NCI-H128 (cell line): ENCODE measurements around the gene EEF1AKMT3.

Experiments
- DNase-seq: peaks from one replicate; lab custom pipeline; 2025; ENCODE audit not compliant: unreplicated experiment; lab: John Stamatoyannopoulos, UW

EEF1AKMT3 gene

DNA sequence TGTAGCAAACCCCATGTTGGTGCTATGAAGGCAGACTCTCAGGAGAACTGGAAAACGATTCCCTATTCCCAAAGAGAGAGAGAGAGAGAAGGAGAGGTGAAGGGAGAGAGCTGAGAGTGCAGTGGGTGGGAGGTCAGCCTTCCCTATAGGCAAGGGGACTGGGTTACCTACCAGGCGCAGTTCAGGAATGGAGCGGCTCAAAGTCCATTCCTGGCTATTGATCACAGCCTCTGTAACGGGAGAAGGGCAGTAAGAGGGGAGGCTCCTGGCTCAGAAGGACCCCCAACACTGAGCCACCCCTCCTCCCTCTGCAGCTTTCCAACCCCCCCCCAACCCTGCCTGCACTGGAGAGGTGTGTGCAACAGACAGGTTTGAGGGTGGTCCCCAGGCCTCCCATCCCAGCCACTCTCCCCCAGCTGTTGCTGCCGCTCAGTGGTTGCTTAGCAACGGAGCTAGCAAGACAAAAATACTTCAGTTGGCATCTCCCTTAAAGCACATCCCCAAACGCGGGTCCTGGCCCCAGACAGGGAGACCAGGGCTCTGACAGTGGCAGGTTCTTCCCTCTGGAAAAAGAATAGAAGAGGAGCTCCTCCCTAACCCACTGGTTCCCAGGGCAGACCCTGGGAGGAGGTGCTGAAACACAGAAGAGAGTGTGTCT lies 37.1 kb upstream of the EEF1AKMT3 start:
- DNase-seq, result no peak

GRCh38 chr12:57735952-57736740 lies 36.3 kb upstream of the EEF1AKMT3 start:
- DNase-seq, result no peak

- no peak for DNase-seq
Observed at GRCh38 chr12:57736741-57737466, 35.5 kb upstream of the EEF1AKMT3 start.

GRCh38 chr12:57737467-57738460 lies 34.6 kb upstream of the EEF1AKMT3 start:
- no peak for DNase-seq

DNA sequence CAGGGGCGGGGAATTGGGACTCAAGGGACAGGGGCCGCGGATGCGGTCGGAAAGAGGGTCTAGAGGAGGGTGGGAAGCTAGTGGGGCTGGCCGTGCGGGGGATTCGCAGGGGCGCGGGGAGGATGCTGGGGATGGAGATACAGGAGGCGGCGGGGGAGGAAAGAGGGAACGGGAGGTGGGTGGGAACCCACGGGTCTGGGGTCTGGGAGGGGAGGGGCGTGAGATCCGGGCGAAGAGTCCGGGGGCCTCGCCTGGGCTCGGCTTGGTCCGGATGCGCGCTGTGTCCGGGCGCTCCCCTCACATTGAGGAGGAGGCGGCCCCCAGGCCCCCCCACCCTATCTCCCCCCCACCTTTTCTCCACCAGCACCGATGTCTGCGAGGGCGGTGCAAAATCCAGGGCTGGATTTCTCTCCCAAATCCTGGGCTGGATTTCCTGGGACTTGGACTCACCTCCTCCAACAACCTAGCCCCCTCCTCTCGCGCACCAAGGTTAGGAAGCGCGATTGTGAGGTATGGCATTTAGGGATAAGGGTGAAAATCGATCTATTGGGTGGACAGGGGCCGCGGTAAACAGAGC lies 33.7 kb upstream of the EEF1AKMT3 start, which contains the start of gene AGAP2:
TSS of gene AGAP2 (minus strand) at position 82 of the 577 bp plus-strand sequence. CDS start 496 bp downstream, outside the sequence.
- no peak for DNase-seq

GRCh38 chr12:57739387-57739786 lies 33.0 kb upstream of the EEF1AKMT3 start:
- DNase-seq, result no peak

- no peak for DNase-seq
Observed at GRCh38 chr12:57739914-57740538, 32.4 kb upstream of the EEF1AKMT3 start.

DNA sequence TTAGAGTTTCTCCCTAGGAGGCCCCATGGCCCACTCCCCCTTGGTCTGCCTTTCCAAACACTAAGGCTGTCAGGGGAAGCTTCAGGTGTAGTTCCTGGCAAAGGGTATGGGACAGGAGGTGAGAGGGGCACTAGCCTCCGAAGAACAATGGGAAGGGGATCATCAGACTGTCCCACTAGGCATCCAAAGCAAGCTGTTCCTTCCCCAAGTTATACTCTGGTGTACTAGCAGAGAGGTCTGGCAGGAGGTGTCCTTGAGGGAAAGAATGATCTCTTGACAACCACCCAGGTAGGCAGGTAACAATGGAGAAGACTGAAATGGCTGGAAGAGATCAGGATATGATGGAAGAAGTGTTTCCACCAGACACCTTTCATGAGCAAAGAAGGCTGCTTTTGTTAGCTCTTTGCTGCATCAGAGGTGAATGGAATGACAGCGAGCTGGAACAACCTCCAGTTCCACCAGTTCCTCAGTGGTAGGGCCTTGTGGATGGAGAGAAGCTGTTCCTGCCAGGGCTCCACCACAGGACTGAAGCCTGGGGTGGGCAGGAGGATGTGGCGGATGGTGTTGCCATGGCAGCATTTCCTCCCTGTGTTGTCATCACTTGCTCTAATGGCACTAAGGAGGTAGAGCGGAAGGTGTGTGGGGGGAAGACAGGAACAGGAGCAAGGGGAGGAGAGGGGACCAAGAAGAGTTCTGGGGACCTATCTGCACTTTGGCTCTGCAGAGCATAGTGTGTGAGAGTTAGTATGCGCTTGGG lies 31.6 kb upstream of the EEF1AKMT3 start:
- no peak for DNase-seq

GRCh38 chr12:57741413-57741789 lies 31.0 kb upstream of the EEF1AKMT3 start:
- DNase-seq, result no peak

GRCh38 chr12:57741844-57742738 lies 30.3 kb upstream of the EEF1AKMT3 start:
- DNase-seq, result no peak

- DNase-seq, result no peak
Observed at GRCh38 chr12:57743769-57744168, 28.6 kb upstream of the EEF1AKMT3 start.

- no peak for DNase-seq
Observed at GRCh38 chr12:57744194-57744776, 28.1 kb upstream of the EEF1AKMT3 start.

DNA sequence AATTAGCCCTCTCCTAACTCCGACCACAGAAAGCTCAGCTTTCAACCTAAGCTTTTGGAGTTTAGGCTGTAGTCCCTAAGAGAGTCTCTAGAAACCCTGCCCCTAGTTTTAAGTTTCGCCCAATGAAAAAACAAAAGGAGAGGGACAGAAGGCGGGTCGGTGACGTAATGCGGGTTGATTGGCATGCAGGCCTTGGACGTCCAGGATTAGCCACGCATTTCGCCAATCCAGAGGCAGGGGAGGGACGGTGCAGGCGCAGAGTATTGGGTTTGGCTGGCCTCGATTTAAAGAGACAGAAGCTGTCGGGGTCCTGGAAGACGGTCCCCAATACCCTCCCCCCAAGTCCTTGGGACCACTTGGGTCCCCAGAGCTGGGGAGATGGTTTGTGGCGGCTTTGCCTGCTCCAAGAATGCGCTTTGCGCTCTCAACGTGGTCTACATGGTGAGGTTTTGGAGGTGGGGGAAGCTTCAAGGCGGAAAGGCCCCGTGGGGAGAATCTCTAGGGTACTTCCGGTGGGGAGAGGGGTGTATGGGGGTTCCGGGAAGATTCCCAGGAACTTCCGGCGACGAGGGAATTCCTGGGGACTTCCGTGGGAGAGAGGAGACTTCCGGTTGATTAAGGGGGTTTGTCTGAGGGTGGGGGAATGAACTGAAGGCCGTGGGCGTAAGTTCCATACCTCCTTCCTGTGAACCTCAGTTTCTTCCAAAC lies 27.5 kb upstream of the EEF1AKMT3 start, which contains the start of gene TSPAN31:
TSS of gene TSPAN31 (plus strand) at position 263 of the 708 bp plus-strand sequence. CDS start at position 379, 116 bp downstream.
- DNase-seq, result peak; percentile 94

DNA sequence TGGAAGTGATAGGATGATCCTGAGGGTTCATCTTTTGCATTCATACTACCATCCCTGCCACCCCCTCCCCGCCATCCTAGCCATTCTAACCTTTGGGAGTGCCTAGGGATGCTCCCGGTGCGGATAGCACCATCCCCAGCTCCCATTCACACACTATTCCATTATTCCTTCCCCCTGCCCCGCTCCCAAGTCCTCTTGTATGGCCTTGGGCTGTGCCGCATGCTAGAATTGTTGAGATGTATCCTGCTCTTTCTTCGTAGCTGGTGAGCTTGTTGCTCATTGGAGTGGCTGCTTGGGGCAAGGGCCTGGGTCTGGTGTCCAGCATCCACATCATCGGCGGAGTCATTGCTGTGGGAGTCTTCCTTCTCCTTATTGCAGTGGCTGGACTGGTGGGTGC lies 26.9 kb upstream of the EEF1AKMT3 start:
- DNase-seq, result no peak

GRCh38 chr12:57746025-57746424 lies 26.4 kb upstream of the EEF1AKMT3 start:
- no peak for DNase-seq

- no peak for DNase-seq
Observed at GRCh38 chr12:57749061-57749460, 23.4 kb upstream of the EEF1AKMT3 start.
